HEK293 (cell line): ENCODE measurements around the gene DGCR2.

Experiments used
- CTCF ChIA-PET: fragments of 350-600 bp; formaldehyde crosslinking; extraction: SDS; loops from one replicate; lab custom pipeline; 2021; ENCODE audit warnings: antibody characterized with exemption; lab: Yijun Ruan, JAX
- POLR2A ChIA-PET: fragments of 300-600 bp; formaldehyde crosslinking; extraction: SDS; loops from one replicate; lab custom pipeline; 2020; ENCODE audit warnings: antibody characterized with exemption, inconsistent platforms; lab: Yijun Ruan, JAX
- H3K27ac ChIP-seq: fragments of 200-500 bp; sonication (Bioruptor generic); 2 replicates; pipeline ENCODE4 v1.5.1; 2014; ENCODE audit warnings: low read depth, low read length, control low read depth, inconsistent platforms; ENCODE audit errors: extremely low read depth
- H3K36me3 ChIP-seq, 2 experiments: fragments of 200-500 bp in 1 of 2; sonication (Bioruptor generic) in 1 of 2; 1 replicate in 1 of 2; 2 replicates in 1 of 2; pipeline ENCODE4 v1.5.1; 2014 to 2017; ENCODE audit warnings: inconsistent platforms in 2 of 2, low read length in 2 of 2; ENCODE audit not compliant: control insufficient read depth in 2 of 2, insufficient read depth in 1 of 2
- H3K4me1 ChIP-seq: fragments of 200-500 bp; sonication (Bioruptor generic); 2 replicates; pipeline ENCODE4 v1.5.1; 2014; ENCODE audit warnings: mild to moderate bottlenecking, low read length, inconsistent platforms; ENCODE audit not compliant: control insufficient read depth, insufficient read depth
- H3K4me3 ChIP-seq: 2 replicates; pipeline ENCODE4 v1.5.1; 2011; ENCODE audit warnings: low read depth, mild to moderate bottlenecking, control low read depth, low read length, moderate library complexity
- H3K9me3 ChIP-seq: fragments of 200-500 bp; sonication (Bioruptor generic); 2 replicates; pipeline ENCODE4 v1.5.1; 2014; ENCODE audit warnings: low read depth, low read length, inconsistent platforms; ENCODE audit not compliant: control insufficient read depth, insufficient read depth
- AEBP2 ChIP-seq: fragments of 450-650 bp; formaldehyde crosslinking; IDR thresholded peaks from 2 replicates; pipeline ENCODE4 v1.5.1; 2016; ENCODE audit warnings: missing biosample characterization, missing genetic modification characterization, borderline replicate concordance
- BCL11B ChIP-seq: fragments of 450-650 bp; formaldehyde crosslinking; IDR thresholded peaks from 2 replicates; pipeline ENCODE4 v1.5.1; 2016; ENCODE audit warnings: low read depth, missing biosample characterization, missing genetic modification characterization
- EGR2 ChIP-seq: fragments of 450-650 bp; formaldehyde crosslinking; IDR thresholded peaks from 2 replicates; pipeline ENCODE4 v1.5.1; 2016; ENCODE audit warnings: low read depth, missing biosample characterization, missing genetic modification characterization
- GFI1B ChIP-seq: fragments of 450-650 bp; formaldehyde crosslinking; IDR thresholded peaks from 2 replicates; pipeline ENCODE4 v1.5.1; 2016; ENCODE audit warnings: missing biosample characterization, missing genetic modification characterization
- KLF17 ChIP-seq: fragments of 450-650 bp; formaldehyde crosslinking; IDR thresholded peaks from 2 replicates; pipeline ENCODE4 v1.5.1; 2016; ENCODE audit warnings: missing biosample characterization, missing genetic modification characterization
- YY2 ChIP-seq: fragments of 450-650 bp; formaldehyde crosslinking; IDR thresholded peaks from 2 replicates; pipeline ENCODE4 v1.5.1; 2016; ENCODE audit warnings: missing biosample characterization, missing genetic modification characterization
- ZBTB1 ChIP-seq: fragments of 450-650 bp; formaldehyde crosslinking; IDR thresholded peaks from 2 replicates; pipeline ENCODE4 v1.5.1; 2016; ENCODE audit warnings: missing biosample characterization, missing genetic modification characterization
- ZFHX2 ChIP-seq: fragments of 450-650 bp; formaldehyde crosslinking; conservative IDR thresholded peaks from 2 replicates; pipeline ENCODE4 v1.5.1; 2016; ENCODE audit warnings: missing biosample characterization, missing genetic modification characterization
- ZNF121 ChIP-seq: fragments of 450-650 bp; formaldehyde crosslinking; IDR thresholded peaks from 2 replicates; pipeline ENCODE4 v1.5.1; 2016; ENCODE audit warnings: missing biosample characterization, missing genetic modification characterization
- ZNF169 ChIP-seq: fragments of 450-650 bp; formaldehyde crosslinking; IDR thresholded peaks from 2 replicates; pipeline ENCODE4 v1.5.1; 2016; ENCODE audit warnings: missing biosample characterization, missing genetic modification characterization
- ZNF175 ChIP-seq: fragments of 450-650 bp; formaldehyde crosslinking; IDR thresholded peaks from 2 replicates; pipeline ENCODE4 v1.5.1; 2016; ENCODE audit warnings: missing biosample characterization, missing genetic modification characterization
- ZNF18 ChIP-seq: fragments of 450-650 bp; formaldehyde crosslinking; IDR thresholded peaks from 2 replicates; pipeline ENCODE4 v1.5.1; 2016; ENCODE audit warnings: missing biosample characterization, missing genetic modification characterization
- ZNF280C ChIP-seq: fragments of 450-650 bp; formaldehyde crosslinking; IDR thresholded peaks from 2 replicates; pipeline ENCODE4 v1.5.1; 2016; ENCODE audit warnings: missing biosample characterization, missing genetic modification characterization
- ZNF362 ChIP-seq: fragments of 450-650 bp; formaldehyde crosslinking; IDR thresholded peaks from 2 replicates; pipeline ENCODE4 v1.5.1; 2016; ENCODE audit warnings: missing biosample characterization, missing genetic modification characterization
- ZNF426 ChIP-seq: fragments of 450-650 bp; formaldehyde crosslinking; IDR thresholded peaks from 2 replicates; pipeline ENCODE4 v1.5.1; 2017; ENCODE audit warnings: missing biosample characterization, missing genetic modification characterization, mild to moderate bottlenecking, inconsistent platforms, moderate library complexity
- ZNF48 ChIP-seq: fragments of 450-650 bp; formaldehyde crosslinking; IDR thresholded peaks from 2 replicates; pipeline ENCODE4 v1.5.1; 2016; ENCODE audit warnings: missing biosample characterization, missing genetic modification characterization
- ZNF514 ChIP-seq: fragments of 450-650 bp; formaldehyde crosslinking; IDR thresholded peaks from 2 replicates; pipeline ENCODE4 v1.5.1; 2016; ENCODE audit warnings: missing biosample characterization, missing genetic modification characterization
- ZNF521 ChIP-seq: fragments of 450-650 bp; formaldehyde crosslinking; IDR thresholded peaks from 2 replicates; pipeline ENCODE4 v1.5.1; 2017; ENCODE audit warnings: missing biosample characterization, mild to moderate bottlenecking, missing genetic modification characterization
- ZNF571 ChIP-seq: fragments of 450-650 bp; formaldehyde crosslinking; IDR thresholded peaks from 2 replicates; pipeline ENCODE4 v1.5.0; 2017; ENCODE audit warnings: missing biosample characterization, missing genetic modification characterization
- ZNF600 ChIP-seq: fragments of 450-650 bp; formaldehyde crosslinking; IDR thresholded peaks from 2 replicates; pipeline ENCODE4 v1.5.1; 2016; ENCODE audit warnings: missing biosample characterization, missing genetic modification characterization
- ZNF621 ChIP-seq: fragments of 450-650 bp; formaldehyde crosslinking; IDR thresholded peaks from 2 replicates; pipeline ENCODE4 v1.5.1; 2017; ENCODE audit warnings: missing biosample characterization, missing genetic modification characterization
- ZNF768 ChIP-seq: fragments of 450-650 bp; formaldehyde crosslinking; IDR thresholded peaks from 2 replicates; pipeline ENCODE4 v1.5.1; 2018; ENCODE audit warnings: missing biosample characterization, mild to moderate bottlenecking, missing genetic modification characterization
- ZSCAN30 ChIP-seq: fragments of 450-650 bp; IDR thresholded peaks from 2 replicates; pipeline ENCODE4 v1.5.1; 2018; ENCODE audit warnings: missing biosample characterization, mild to moderate bottlenecking, missing genetic modification characterization, moderate library complexity

DGCR2 gene

GRCh38 chr22:18991821-18992442, 130.3 kb downstream of the DGCR2 start:
- TF ChIP-seq ZNF521 (tag by site-specific recombination) (no peak), GFI1B (tag by site-specific recombination) (no peak), EGR2 (no peak), ZNF600 (no peak), ZNF571 (tag by site-specific recombination) (no peak), ZBTB1 (tag by site-specific recombination) (no peak), ZFHX2 (no peak), ZNF175 (tag by site-specific recombination) (no peak), YY2 (tag by site-specific recombination) (no peak), ZSCAN30 (tag by site-specific recombination) (no peak), ZNF121 (tag by site-specific recombination) (no peak), ZNF768 (tag by site-specific recombination) (no peak), ZNF426 (tag by site-specific recombination) (no peak), ZNF18 (tag by site-specific recombination) (no peak)
- TF ChIP-seq, all 188 proteins: peak for 0
- no peak overlapping the region for H3K4me3 ChIP-seq
- H3K36me3 ChIP-seq = no peaks in the 10 kb centered on the region
- H3K4me1 ChIP-seq = no peaks in the 10 kb centered on the region
- ChIA-PET CTCF (no interaction called here), POLR2A (no interaction called here)
- no peaks in the 10 kb centered on the region for H3K9me3 ChIP-seq
- no peak overlapping the region for H3K27ac ChIP-seq

GRCh38 chr22:18991138-18991432, 131.1 kb downstream of the DGCR2 start:
- POLR2A ChIA-PET = no interaction called here
- CTCF ChIA-PET = no interaction called here
- Histone ChIP-seq H3K27ac (no peak overlapping the region), H3K9me3 (no peaks in the 10 kb centered on the region), H3K36me3 (no peaks in the 10 kb centered on the region), H3K4me1 (no peaks in the 10 kb centered on the region), H3K4me3 (no peak overlapping the region)
- TF ChIP-seq AEBP2 (tag by site-specific recombination) (no peak), ZNF169 (tag by site-specific recombination) (no peak), ZNF621 (no peak), KLF17 (tag by site-specific recombination) (no peak), ZNF362 (no peak), ZNF280C (tag by site-specific recombination) (no peak), BCL11B (tag by site-specific recombination) (no peak), ZNF48 (tag by site-specific recombination) (no peak), ZNF514 (tag by site-specific recombination) (no peak)
